ENCODE results near the gene TANK.
A peak's percentile ranks its signal among the peaks of the same experiment; 100 is the strongest.

The TANK gene

DNA sequence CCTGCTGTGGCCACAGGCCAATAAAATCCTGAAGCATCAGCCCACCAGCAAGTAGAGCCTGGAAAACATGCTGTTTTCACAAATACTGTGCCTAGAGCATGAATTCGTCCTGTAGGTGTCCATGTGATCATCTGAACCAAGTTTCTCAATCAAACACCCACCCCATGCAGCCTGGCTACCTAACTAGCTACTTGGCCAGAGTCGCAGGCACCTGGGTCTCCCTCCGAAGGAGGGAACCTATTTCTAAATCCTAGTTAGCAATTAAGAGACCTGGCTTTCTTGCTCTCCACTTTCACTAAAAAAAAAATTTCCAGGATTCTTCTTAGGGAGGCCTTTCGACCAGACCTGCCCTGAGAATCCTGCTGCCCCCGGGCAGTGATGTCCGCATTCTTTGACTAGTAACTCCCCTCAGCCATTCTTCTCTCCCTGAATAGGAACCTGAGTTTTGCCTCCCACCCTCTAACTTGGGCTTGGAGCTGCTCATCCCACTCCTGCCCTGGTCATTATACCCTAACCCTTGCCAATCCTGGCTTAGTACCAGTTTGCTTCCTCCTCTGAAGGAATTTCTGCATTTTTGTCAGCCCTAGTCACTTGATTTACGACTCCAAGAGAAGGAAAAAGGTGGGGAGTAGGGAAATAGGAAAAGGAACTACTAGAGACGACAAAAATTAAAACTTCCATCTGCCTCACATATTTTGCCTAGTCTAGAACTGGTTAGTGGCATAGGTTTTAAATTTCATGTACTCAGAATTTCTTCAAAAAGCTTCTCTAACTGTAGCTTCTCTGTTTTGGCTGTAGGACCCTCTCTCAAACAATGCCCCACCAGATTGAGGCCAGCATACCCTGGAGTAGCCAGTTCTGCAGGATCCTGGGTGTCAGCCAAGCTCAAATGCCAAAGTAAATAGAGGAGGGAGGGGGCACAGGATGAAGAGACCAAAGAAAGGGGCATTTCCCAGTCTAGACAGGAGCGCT, 25.4 kb upstream of the TANK start:
- peak; percentile 42 for DNase-seq

DNA sequence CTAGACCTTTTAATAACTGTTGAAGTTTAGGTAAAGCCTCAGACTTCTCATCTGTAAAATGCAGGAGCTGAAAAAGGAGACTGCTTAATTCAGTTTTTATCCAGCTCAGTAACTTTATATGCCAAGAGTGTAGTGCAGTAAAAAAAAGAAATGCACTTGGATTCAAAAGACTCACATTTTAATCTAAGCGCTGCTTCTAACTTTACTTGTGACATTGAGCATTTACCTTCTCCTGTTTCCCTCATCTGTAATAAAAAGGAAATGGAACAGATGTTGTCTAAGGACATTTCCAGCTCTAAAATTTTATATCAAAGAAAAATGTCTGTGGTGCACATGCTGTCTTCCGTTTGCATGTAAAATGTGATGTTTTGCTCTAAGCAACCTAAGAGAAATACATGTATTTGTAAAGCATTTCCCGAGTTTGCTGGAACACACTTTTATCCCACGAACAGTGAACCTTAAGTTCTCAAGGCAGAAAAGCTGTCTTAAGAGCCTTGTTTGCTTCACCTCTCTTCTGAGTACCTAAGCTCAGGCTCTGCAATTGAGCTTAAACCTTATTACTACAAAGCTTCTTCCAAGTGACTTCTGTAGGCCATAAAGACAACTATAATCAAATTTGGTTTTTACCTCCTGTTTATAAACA, 24.2 kb upstream of the TANK start:
- no peak for DNase-seq

DNA sequence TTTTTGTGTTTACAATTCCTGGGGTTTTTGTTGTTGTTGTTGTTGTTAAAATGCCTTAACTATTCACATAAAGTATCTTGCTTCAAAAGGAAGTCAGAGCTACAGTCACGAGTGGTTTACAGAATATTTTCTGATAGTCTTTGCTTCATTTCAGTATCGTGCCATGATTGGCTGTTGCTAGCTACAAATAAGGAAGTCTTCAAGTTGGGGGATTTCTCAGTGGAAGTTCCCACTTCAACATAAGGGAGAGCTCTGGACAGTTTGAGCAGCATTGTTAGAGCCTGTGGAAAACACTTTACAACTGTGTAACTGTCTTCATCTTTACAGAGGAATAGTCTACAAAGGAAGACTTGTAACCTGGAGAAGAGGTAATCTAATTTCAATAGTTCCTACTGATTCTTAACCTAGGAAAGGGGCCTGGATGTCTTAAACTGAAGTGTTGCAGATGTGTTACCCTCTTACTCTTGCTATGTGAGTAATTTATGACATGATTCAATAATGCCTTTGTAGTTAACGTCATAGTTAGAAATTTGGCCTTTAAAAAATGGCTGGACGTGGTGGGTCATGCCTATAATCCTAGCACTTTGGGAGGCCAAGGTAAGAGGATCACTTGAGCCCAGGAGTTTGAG, 23.4 kb upstream of the TANK start:
- no peak for DNase-seq

- DNase-seq = no peak
Measured at GRCh38 chr2:161138429-161138828, 21.8 kb upstream of the TANK start.

- DNase-seq = no peak
Measured at GRCh38 chr2:161139098-161139987, 20.9 kb upstream of the TANK start.

DNA sequence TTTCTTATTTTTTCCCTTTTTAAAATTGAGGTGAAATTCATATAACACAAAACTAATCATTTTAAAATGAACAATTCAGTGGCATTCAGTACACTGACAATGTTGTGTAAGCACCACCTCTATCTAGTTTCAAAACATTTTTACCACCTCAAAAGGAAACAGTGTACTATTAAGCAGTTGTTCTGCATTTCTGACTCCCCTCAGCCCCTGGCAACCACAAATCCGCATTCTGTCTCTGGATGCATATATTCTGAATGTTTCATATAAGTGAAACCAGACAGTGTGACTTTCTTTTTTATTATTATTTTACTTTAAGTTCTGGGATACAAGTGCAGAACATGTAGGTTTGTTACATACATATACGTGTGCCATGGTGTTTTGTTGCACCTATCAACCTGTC, 19.2 kb upstream of the TANK start:
- no peak for DNase-seq

DNA sequence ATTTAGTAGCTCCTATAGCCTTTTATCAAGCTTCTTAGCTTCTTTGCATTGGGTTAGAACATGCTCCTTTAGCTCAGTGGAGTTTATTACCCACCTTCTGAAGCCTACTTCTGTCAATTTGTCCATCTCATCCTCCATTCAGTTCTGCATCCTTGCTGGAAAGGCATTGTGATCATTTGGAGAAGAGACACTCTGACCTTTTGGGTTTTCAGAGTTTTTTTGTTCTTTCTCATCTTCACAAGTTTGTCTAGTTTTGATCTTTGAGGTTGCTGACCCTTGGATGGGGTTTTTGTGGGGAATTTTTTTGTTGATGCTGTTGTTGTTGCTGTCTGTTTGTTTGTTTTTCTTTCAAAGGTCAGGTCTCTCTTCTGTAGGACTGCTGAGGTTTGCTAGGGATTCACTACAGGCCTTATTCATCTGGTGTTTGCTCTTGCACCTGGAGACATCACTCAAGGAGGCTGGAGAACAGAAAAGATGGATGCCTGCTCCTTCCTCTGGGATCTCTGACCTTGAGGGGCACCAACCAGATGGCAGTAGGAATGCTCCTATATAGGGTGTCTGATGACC, 13.9 kb upstream of the TANK start:
- DNase-seq = no peak

GRCh38 chr2:161146996-161147395, 13.2 kb upstream of the TANK start:
- no peak for DNase-seq

DNA sequence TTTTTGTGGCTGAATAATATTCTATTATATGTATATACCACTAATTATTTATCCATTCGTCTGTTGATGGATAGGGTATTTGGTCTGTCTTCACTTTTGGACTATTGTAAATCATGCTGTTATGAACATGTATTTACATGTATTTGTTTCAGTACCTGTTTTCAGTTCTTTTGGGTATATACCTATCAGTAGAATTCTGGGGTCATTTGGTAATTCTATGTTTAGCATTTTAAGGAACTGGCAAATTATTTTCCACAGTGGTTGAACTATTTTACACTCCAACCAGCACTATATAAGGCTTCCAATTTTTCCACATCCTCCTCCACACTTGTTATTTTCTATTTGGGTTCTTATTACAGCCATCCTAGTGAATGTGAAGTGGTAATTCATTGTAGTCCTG, 12.4 kb upstream of the TANK start:
- DNase-seq = no peak

GRCh38 chr2:161150704-161151103, 9.5 kb upstream of the TANK start:
- no peak for DNase-seq

DNA sequence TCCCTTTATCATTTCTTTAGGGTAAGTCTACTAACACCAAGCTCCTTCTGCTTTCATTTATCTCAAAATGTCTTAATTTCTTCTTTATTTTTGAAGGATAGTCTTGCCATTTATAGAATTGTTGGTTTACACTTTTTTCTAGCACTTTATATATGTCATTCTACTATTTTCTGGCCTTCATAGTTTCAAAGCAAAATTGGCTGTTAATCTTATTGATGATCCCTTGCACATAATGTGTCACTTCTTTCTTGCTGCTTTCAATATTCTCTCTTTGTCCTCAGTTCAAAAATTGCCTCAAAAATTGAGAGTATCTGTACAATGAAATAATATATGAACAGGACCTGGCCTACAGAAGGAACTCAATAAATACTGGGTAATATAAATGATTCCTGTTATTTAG, 7.9 kb upstream of the TANK start:
- DNase-seq = no peak

DNA sequence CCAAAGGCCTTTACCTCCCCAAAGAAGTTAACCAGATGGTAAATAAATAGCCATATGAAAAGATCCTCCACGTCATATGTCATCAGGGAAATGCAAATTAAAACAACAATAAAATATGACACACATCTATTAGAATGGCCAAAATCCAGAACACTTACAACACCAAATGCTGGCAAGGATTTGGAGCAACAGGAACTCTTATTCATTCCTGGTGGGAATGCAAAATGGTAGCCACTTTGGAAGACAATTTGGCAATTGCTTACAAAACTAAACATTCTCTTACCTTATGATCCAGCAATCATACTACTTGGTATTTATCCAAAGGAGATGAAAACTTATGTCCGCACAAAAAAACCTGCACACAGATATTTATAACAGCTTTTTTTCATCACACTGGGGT, 1.3 kb upstream of the TANK start:
- no peak for DNase-seq

DNA sequence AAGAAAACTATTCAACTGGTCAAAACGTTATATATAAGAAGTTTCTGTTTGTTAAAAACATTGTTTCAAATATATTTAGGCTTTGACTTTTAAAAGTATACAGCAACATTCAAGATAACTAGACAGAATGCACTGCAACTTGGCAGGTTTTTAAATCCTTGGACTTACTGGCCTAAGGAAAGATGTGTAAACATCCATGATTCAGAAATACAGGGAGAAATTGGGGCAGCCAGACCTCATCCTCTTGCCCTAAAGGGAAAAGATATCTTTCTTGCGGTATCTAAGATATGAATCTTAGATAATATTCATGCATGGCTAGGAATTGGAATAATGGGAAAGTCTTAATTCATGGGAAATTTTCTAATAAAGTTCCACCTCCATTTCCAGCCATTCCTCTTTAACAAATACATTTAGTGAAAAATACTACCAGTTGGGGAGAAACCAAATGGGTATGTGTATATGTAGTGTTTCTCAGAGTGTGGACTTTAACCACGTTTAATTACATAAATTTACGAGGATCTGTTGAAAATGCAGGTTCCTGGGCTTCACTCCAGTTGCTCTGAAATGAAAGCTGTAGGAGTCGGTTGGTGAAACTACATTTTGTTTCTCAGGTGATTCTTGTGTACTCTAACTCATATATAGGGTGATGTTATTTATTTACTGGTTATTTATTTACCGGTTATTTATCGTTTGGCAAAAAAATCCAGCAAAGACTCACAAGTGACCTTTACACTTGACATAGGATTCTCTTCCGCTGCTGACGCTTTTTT, 587 bp upstream of the TANK start:
- DNase-seq = no peak

- DNase-seq = no peak
Measured at GRCh38 chr2:161161074-161161706, 962 bp downstream of the TANK start.

- DNase-seq = no peak
Measured at GRCh38 chr2:161163440-161163839, 3.2 kb downstream of the TANK start.

DNA sequence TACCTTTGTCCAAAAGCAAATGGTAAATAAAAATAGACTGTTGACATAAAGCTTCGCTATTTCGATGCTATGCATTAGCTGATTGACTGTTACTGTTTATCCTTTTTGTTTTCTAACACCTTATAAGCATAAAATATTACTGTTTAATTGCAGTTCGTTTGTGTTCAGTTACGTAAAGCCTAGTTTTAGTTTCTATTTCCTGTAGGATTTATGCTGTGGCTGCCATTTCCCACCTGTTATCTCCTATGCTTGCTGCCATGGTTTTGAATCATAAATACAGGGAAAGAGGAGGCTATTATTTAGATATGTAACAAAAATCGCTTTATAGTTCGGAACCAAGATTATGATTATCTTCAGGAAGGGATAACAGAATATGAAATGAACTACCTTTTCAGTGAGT, 3.9 kb downstream of the TANK start:
- no peak for DNase-seq

GRCh38 chr2:161165266-161165665, 5.0 kb downstream of the TANK start:
- DNase-seq = no peak

GRCh38 chr2:161165811-161166210, 5.6 kb downstream of the TANK start:
- DNase-seq = no peak

GRCh38 chr2:161166538-161167409, 6.5 kb downstream of the TANK start:
- no peak for DNase-seq

- no peak for DNase-seq
Measured at GRCh38 chr2:161169335-161169734, 9.1 kb downstream of the TANK start.
